Stimulated activated effector memory CD8-positive, alpha-beta T cell treated with anti-CD3 and anti-CD28 coated beads, Interleukin-12 subunit alpha, Interleukin-12 subunit beta, amount 100 ng/mL, for 72 hours (primary cell): ENCODE measurements around the gene FHIP1B.
"Not testable (repeated sequence)": the region's sequence is repeated elsewhere in the genome, so short reads cannot be mapped to it uniquely, and the experiment has no call there.

Experiments used
- ATAC-seq: fragments of 150-1000 bp; cut with Tn5 transposase; 2 replicates; pipeline ENCODE4 v1.10.0; 2021
- DNase-seq, 2 donors: peaks; one replicate each; pipeline ENCODE4 v3.0.0; 2021 to 2022; ENCODE audit warnings: low spot score in 2 of 2
- H3K27ac Mint-ChIP-seq: one replicate; pipeline ENCODE4 v1.8.0; 2022; ENCODE audit warnings: mild to moderate bottlenecking, mixed read lengths
- H3K36me3 Mint-ChIP-seq: one replicate; pipeline ENCODE4 v1.8.0; 2022; ENCODE audit warnings: mild to moderate bottlenecking, mixed read lengths
- H3K4me1 Mint-ChIP-seq: one replicate; pipeline ENCODE4 v1.8.0; 2022; ENCODE audit warnings: mixed read lengths
- H3K4me3 Mint-ChIP-seq: one replicate; pipeline ENCODE4 v1.8.0; 2022; ENCODE audit warnings: mild to moderate bottlenecking, mixed read lengths
- H3K9me3 Mint-ChIP-seq: one replicate; pipeline ENCODE4 v1.8.0; 2022; ENCODE audit warnings: mixed read lengths

The FHIP1B gene

GRCh38 chr11:6249770-6250555 lies 15.5 kb upstream of the FHIP1B start:
- ATAC-seq: no peak
- no peaks in the 10 kb centered on the region for H3K9me3 Mint-ChIP-seq
- no peaks in the 10 kb centered on the region for H3K36me3 Mint-ChIP-seq
- H3K27ac Mint-ChIP-seq: no peak overlapping the region
- H3K4me1 Mint-ChIP-seq: no peaks in the 10 kb centered on the region
- no peak for DNase-seq
- H3K4me3 Mint-ChIP-seq: no peak overlapping the region

DNA sequence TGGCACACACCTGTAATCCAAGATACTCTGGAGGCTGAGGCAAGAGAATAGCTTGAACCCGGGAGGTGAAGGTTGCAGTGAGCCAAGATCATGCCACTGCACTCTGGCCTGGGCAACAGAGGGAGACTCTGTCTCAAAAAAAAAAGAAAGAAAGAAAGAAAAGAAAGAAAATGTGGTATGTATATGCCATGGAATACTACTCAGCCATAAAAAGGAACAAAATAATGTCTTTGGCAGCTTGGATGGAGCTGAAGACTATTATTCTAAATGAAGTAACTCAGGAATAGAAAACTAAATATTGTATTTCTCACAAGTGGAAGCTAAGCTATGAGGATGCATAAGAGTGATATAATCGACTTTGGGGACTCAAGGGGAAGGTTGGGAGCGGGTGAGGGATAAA lies 14.5 kb upstream of the FHIP1B start:
- H3K4me1 Mint-ChIP-seq: not testable (repeated sequence)

GRCh38 chr11:6248248-6248647 lies 13.8 kb upstream of the FHIP1B start:
- Mint-ChIP-seq H3K4me1 (no peaks in the 10 kb centered on the region), H3K27ac (no peak overlapping the region), H3K36me3 (no peaks in the 10 kb centered on the region), H3K4me3 (no peak overlapping the region), H3K9me3 (no peaks in the 10 kb centered on the region)
- DNase-seq: no peak
- ATAC-seq: no peak

More for the DNA sequence above, 14.5 kb upstream of the FHIP1B start:
- H3K4me3 Mint-ChIP-seq, H3K36me3 Mint-ChIP-seq, DNase-seq, H3K27ac Mint-ChIP-seq, H3K9me3 Mint-ChIP-seq, ATAC-seq: not testable (repeated sequence)

GRCh38 chr11:6245536-6245935 lies 11.1 kb upstream of the FHIP1B start:
- ATAC-seq: no peak
- Mint-ChIP-seq H3K4me1 (no peaks in the 10 kb centered on the region), H3K9me3 (no peaks in the 10 kb centered on the region), H3K27ac (no peak overlapping the region), H3K36me3 (no peaks in the 10 kb centered on the region), H3K4me3 (no peak overlapping the region)
- DNase-seq: no peak

DNA sequence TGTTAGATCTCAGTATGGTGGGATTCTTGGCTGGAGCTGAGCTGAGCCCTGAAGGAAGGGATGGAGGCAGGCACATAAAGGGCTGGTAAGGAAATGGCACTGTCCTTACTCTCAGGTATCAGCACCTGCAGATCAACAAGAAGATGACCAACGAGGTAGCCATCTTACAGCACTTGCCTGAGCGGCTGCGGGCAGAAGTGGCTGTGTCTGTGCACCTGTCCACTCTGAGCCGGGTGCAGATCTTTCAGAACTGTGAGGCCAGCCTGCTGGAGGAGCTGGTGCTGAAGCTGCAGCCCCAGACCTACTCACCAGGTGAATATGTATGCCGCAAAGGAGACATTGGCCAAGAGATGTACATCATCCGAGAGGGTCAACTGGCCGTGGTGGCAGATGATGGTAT lies 6.9 kb upstream of the FHIP1B start:
- Mint-ChIP-seq H3K36me3 (no peaks in the 10 kb centered on the region), H3K27ac (no peak overlapping the region), H3K9me3 (no peaks in the 10 kb centered on the region), H3K4me1 (no peaks in the 10 kb centered on the region), H3K4me3 (no peak overlapping the region)
- ATAC-seq (no peak), DNase-seq (no peak)

DNA sequence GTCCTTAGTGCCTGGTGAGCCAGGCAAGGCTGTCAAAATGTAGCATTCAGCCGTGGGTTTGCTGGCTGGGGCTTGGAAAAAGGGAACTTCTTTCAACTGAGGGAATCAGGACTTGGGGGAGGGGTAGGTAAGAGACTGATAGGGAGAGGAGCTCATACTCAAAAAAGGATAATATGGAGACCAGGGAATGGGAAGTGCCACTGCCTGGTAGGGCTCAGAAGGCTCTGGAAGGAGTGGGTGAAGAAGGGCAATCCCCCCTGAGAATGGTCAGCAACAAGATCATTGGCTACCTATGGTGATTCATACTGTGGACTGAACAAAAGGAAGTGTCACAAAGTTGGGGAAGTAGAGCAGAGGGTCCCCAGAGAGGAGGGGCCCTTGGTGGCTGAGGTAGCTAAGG lies 6.3 kb upstream of the FHIP1B start:
- Mint-ChIP-seq H3K36me3 (no peaks in the 10 kb centered on the region), H3K9me3 (no peaks in the 10 kb centered on the region), H3K4me3 (no peak overlapping the region), H3K4me1 (no peaks in the 10 kb centered on the region), H3K27ac (no peak overlapping the region)
- ATAC-seq (no peak), DNase-seq (no peak)

DNA sequence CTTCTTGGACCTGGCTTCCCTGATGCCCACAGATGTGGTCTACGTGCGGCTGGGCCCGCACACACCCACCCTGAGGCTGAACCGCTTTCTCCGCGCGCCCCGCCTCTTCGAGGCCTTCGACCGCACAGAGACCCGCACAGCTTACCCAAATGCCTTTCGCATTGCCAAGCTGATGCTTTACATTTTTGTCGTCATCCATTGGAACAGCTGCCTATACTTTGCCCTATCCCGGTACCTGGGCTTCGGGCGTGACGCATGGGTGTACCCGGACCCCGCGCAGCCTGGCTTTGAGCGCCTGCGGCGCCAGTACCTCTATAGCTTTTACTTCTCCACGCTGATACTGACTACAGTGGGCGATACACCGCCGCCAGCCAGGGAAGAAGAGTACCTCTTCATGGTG lies 5.7 kb upstream of the FHIP1B start:
- no peak overlapping the region for H3K4me3 Mint-ChIP-seq
- no peak for ATAC-seq
- H3K9me3 Mint-ChIP-seq: no peaks in the 10 kb centered on the region
- H3K36me3 Mint-ChIP-seq: no peaks in the 10 kb centered on the region
- no peak overlapping the region for H3K27ac Mint-ChIP-seq
- H3K4me1 Mint-ChIP-seq: peaks cover 4% of the 10 kb centered on the region
- no peak for DNase-seq

DNA sequence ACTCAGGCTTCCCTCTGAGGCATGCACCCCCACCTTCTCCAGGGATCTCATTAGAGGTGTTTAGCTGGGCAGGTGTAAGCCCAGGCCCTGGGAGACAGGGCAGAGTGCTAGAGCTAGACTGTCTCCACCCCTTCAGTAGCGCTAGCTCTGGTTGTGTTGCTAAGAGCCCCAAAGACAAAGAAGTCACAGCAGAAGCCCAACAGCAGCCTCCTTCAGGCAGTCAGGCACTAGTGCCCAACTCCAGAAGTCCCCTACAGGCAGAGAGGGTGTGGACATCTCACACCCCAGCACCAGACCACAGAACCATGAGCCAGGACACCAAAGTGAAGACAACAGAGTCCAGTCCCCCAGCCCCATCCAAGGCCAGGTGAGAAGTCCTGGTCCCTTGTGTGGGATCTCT lies 4.5 kb upstream of the FHIP1B start, which contains the start of gene CNGA4:
TSS of gene CNGA4 (plus strand) at position 188 of the 400 bp plus-strand sequence. CDS start at position 306, 118 bp downstream.
- H3K9me3 Mint-ChIP-seq: no peaks in the 10 kb centered on the region
- peaks cover 13% of the 10 kb centered on the region for H3K4me1 Mint-ChIP-seq
- H3K4me3 Mint-ChIP-seq: no peak within 1 kb of the TSS
- no peak within 1 kb of the TSS for H3K27ac Mint-ChIP-seq
- ATAC-seq (no peak), DNase-seq (no peak)
- H3K36me3 Mint-ChIP-seq: peaks cover 10% of the 10 kb centered on the region

- no peak for ATAC-seq
- DNase-seq: no peak
- peaks cover 21% of the 10 kb centered on the region for H3K4me1 Mint-ChIP-seq
- H3K9me3 Mint-ChIP-seq: no peaks in the 10 kb centered on the region
- no peak overlapping the region for H3K4me3 Mint-ChIP-seq
- H3K27ac Mint-ChIP-seq: no peak overlapping the region
- peaks cover 10% of the 10 kb centered on the region for H3K36me3 Mint-ChIP-seq
These were observed 3.4 kb upstream of the FHIP1B start for GRCh38 chr11:6237761-6238302.

DNA sequence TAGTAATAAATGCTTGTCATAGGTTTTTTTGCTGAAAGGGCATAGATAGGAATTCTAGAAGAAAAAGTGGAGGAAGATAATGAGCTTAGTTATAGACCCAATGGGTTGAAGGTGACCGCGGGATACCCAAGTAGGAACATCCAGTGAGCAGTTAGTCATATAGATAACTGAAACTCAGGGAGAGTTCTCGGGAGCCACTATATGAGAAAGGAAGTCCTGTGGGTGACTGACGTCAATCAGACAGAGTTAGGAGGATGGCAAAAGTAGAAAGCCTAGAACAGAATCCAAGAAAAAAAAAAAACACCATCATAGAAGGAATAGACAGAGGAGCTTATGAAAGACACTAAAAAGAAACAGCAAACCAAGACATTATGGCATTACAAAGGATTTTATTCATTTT lies 2.8 kb upstream of the FHIP1B start:
- H3K4me3 Mint-ChIP-seq: no peak overlapping the region
- DNase-seq: no peak
- H3K4me1 Mint-ChIP-seq: peaks cover 22% of the 10 kb centered on the region
- ATAC-seq: no peak
- no peak overlapping the region for H3K27ac Mint-ChIP-seq
- H3K9me3 Mint-ChIP-seq: no peaks in the 10 kb centered on the region
- H3K36me3 Mint-ChIP-seq: peaks cover 10% of the 10 kb centered on the region

DNA sequence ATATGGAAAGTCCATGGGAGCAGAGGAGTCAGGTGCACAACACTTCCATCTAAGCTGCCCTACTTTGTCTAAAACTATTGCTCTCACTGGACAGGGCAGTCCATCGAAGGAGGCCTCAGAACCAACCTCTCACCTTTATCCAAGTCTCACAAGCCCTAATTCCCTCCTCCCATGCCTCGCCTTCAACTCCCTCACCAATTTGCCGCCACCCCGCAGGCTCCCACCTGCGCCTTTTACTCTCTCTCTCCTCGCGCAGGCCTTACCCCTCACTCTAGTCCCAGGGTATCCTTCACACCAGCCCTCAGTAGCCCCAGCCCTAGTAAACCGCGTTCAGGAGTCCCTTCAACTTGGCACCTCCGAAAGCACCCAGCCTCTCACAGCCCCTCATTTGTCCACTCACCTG lies 451 bp downstream of the FHIP1B start:
- H3K27ac Mint-ChIP-seq: peak overlapping the region; percentile 96
- ATAC-seq: peak; percentile 0

GRCh38 chr11:6232899-6233298 lies 1.5 kb downstream of the FHIP1B start:
- Mint-ChIP-seq H3K27ac (no peak overlapping the region), H3K36me3 (peaks cover 10% of the 10 kb centered on the region), H3K9me3 (no peaks in the 10 kb centered on the region), H3K4me3 (peak overlapping the region; percentile 98), H3K4me1 (peaks cover 53% of the 10 kb centered on the region)
- ATAC-seq (no peak), DNase-seq (no peak)

More for the DNA sequence above, 451 bp downstream of the FHIP1B start:
- DNase-seq: no peak
- H3K4me1 Mint-ChIP-seq: peaks cover 45% of the 10 kb centered on the region
- no peaks in the 10 kb centered on the region for H3K9me3 Mint-ChIP-seq
- peak overlapping the region; percentile 98 for H3K4me3 Mint-ChIP-seq
- peaks cover 10% of the 10 kb centered on the region for H3K36me3 Mint-ChIP-seq

GRCh38 chr11:6229911-6230310 lies 4.5 kb downstream of the FHIP1B start:
- DNase-seq: no peak
- H3K36me3 Mint-ChIP-seq: peaks cover 8% of the 10 kb centered on the region
- peak overlapping the region; percentile 28 for H3K4me3 Mint-ChIP-seq
- H3K27ac Mint-ChIP-seq: peak overlapping the region; percentile 7
- peaks cover 75% of the 10 kb centered on the region for H3K4me1 Mint-ChIP-seq
- no peak for ATAC-seq
- no peaks in the 10 kb centered on the region for H3K9me3 Mint-ChIP-seq

- H3K4me1 Mint-ChIP-seq: peaks cover 69% of the 10 kb centered on the region
- ATAC-seq: peak; percentile 66
- peak overlapping the region; percentile 14 for H3K27ac Mint-ChIP-seq
These were observed 5.9 kb downstream of the FHIP1B start for GRCh38 chr11:6228520-6228919.

DNA sequence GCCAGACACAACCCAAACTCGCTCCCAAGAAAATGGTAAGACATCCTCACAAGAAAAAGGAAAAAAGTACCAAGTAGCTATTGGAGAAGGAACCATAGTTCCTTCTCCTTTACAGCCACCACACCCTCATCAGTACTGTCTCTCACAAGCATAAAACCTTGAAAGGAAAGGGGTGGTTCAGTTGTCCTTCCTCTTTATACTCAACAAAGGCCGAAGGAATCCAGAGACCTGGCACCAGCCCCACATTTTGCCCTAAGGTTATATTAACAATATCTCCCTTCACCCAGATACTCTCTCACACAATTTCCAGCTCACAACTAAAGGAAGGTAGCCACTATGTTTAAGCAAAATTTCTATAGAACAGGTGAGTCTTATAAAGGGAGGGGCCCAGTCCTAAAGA lies 8.5 kb downstream of the FHIP1B start:
- H3K27ac Mint-ChIP-seq: peak overlapping the region; percentile 1
- peaks cover 59% of the 10 kb centered on the region for H3K4me1 Mint-ChIP-seq
- no peak overlapping the region for H3K4me3 Mint-ChIP-seq
- DNase-seq (no peak), ATAC-seq (no peak)
- no peaks in the 10 kb centered on the region for H3K9me3 Mint-ChIP-seq
- peaks cover 26% of the 10 kb centered on the region for H3K36me3 Mint-ChIP-seq

More at GRCh38 chr11:6228520-6228919, 5.9 kb downstream of the FHIP1B start:
- Mint-ChIP-seq H3K9me3 (no peaks in the 10 kb centered on the region), H3K4me3 (no peak overlapping the region), H3K36me3 (peaks cover 1% of the 10 kb centered on the region)
- no peak for DNase-seq

DNA sequence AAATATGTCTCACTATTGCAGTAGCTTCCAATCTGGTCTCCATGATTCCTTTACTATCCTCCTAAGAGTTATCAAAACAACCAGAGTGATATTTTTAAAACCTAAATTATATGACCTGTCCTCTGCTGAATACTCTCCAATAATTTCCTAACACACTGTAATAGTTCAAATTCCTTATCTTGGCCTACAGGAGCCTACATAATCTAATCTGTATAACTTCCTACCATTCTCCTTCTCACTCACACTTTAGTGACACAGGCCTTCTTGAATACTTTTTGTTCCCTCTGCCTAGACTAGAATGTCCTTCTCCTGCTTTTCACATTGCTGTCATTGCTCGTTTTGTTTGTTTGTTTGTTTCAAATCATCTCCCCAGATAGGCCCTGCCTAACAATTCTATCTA lies 9.4 kb downstream of the FHIP1B start:
- ATAC-seq (no peak), DNase-seq (no peak)
- peaks cover 34% of the 10 kb centered on the region for H3K36me3 Mint-ChIP-seq
- no peak overlapping the region for H3K4me3 Mint-ChIP-seq
- H3K27ac Mint-ChIP-seq: peak overlapping the region; percentile 1
- peaks cover 50% of the 10 kb centered on the region for H3K4me1 Mint-ChIP-seq
- H3K9me3 Mint-ChIP-seq: no peaks in the 10 kb centered on the region
